Parathyroid adenoma (tissue), 2 donors: ENCODE data around the gene REEP6.
A peak's percentile ranks its signal among the peaks of the same experiment; 100 is the strongest.

ENCODE experiments used
- H2AFZ ChIP-seq: fragments of 300-600 bp; sonication (generic); one replicate; pipeline ENCODE4 v1.7.0; 2017; ENCODE audit warnings: antibody characterized with exemption, mild to moderate bottlenecking
- H3K27ac ChIP-seq: fragments of 300-600 bp; sonication (generic); one replicate; pipeline ENCODE4 v1.7.0; 2017
- H3K27me3 ChIP-seq: fragments of 300-600 bp; sonication (generic); one replicate; pipeline ENCODE4 v1.7.0; 2017; ENCODE audit warnings: low read length; ENCODE audit not compliant: control insufficient read depth, insufficient read depth
- H3K36me3 ChIP-seq: fragments of 300-600 bp; sonication (generic); one replicate; pipeline ENCODE4 v1.7.0; 2017; ENCODE audit warnings: low read length; ENCODE audit not compliant: control insufficient read depth, insufficient read depth
- H3K4me1 ChIP-seq: fragments of 300-600 bp; sonication (generic); one replicate; pipeline ENCODE4 v1.7.0; 2017; ENCODE audit warnings: control low read depth
- H3K4me2 ChIP-seq: fragments of 300-600 bp; sonication (generic); one replicate; pipeline ENCODE4 v1.7.0; 2017; ENCODE audit warnings: low read length
- H3K4me3 ChIP-seq: fragments of 300-600 bp; sonication (generic); one replicate; pipeline ENCODE4 v1.7.0; 2017; ENCODE audit warnings: low read depth, low read length
- H3K79me2 ChIP-seq: fragments of 300-600 bp; sonication (generic); one replicate; pipeline ENCODE4 v1.7.0; 2017; ENCODE audit warnings: control low read depth
- H3K9ac ChIP-seq: fragments of 300-600 bp; sonication (generic); one replicate; pipeline ENCODE4 v1.7.0; 2017; ENCODE audit warnings: mild to moderate bottlenecking
- H3K9me3 ChIP-seq: fragments of 300-600 bp; sonication (generic); one replicate; pipeline ENCODE4 v1.7.0; 2017; ENCODE audit warnings: low read length; ENCODE audit not compliant: control insufficient read depth
- TF ChIP-seq, protein P1 (sequence below): fragments of 300-600 bp; sonication (generic); IDR thresholded peaks from one replicate; pipeline ENCODE4 v1.7.0; 2017; ENCODE audit warnings: antibody characterized with exemption, mild to moderate bottlenecking
- donor health status: primary hyperparathyroidism.

Gene REEP6

GRCh38 chr19:1502433-1503088, 11.6 kb downstream of the REEP6 start:
- Histone ChIP-seq H3K9me3 (no peaks in the 10 kb centered on the region), H3K9ac (no peak overlapping the region), H3K79me2 (no peaks in the 10 kb centered on the region), H2AFZ (no peak overlapping the region), H3K4me1 (no peaks in the 10 kb centered on the region), H3K27ac (no peak overlapping the region), H3K36me3 (no peaks in the 10 kb centered on the region), H3K4me3 (no peak overlapping the region), H3K27me3 (no peaks in the 10 kb centered on the region), H3K4me2 (no peak overlapping the region)
- TF ChIP-seq, protein P1, sequence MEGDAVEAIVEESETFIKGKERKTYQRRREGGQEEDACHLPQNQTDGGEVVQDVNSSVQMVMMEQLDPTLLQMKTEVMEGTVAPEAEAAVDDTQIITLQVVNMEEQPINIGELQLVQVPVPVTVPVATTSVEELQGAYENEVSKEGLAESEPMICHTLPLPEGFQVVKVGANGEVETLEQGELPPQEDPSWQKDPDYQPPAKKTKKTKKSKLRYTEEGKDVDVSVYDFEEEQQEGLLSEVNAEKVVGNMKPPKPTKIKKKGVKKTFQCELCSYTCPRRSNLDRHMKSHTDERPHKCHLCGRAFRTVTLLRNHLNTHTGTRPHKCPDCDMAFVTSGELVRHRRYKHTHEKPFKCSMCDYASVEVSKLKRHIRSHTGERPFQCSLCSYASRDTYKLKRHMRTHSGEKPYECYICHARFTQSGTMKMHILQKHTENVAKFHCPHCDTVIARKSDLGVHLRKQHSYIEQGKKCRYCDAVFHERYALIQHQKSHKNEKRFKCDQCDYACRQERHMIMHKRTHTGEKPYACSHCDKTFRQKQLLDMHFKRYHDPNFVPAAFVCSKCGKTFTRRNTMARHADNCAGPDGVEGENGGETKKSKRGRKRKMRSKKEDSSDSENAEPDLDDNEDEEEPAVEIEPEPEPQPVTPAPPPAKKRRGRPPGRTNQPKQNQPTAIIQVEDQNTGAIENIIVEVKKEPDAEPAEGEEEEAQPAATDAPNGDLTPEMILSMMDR = no peak

GRCh38 chr19:1503089-1503924, 12.3 kb downstream of the REEP6 start:
- Histone ChIP-seq H3K9me3 (no peaks in the 10 kb centered on the region), H3K27me3 (no peaks in the 10 kb centered on the region), H3K9ac (no peak overlapping the region), H3K4me2 (peak overlapping the region; percentile 38), H3K79me2 (no peaks in the 10 kb centered on the region), H3K4me3 (no peak overlapping the region), H3K36me3 (no peaks in the 10 kb centered on the region), H3K27ac (no peak overlapping the region), H3K4me1 (peaks cover 2% of the 10 kb centered on the region), H2AFZ (no peak overlapping the region)
- TF ChIP-seq, protein P1 = peak; percentile 39

DNA sequence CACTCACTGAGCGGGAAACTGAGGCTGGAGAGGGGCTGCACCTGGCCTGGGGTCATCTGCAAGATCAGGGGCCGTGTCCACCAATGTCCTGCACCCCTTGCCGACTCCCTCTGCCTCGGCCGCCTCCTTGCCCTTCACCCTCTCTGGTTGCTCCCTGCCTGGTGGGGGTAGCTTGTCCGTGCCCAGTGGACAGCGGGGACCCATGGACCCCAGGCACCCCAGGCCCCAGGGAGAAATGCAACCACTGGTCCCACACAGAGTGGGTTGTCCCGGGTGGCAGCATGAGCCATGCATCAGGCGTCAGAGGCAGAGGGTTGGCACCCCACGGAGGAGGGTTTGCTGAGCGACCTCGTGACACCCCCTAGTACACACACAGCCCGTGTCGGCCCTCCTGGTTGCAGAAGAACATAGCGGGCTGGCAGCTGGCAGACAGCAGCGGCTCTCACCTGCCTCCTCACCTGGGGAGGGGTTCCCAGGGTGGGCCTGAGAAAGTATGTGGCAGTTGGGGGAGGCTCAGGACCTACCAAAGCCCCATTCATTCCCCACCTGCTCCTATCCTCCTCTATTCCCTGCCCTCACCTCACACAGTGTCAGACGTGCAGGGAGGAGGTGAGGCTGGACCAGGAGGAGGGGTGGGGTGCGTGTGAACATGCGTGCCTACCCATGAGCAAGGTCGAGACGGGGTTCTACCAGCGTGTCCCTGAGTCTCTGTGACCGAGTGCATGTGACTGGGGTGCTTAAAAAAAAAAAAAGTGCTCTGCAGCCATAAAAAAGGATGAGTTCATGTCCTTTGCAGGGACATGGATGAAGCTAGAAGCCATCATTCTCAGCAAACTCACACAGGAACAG, 13.2 kb downstream of the REEP6 start:
- Histone ChIP-seq H3K9ac (no peak overlapping the region), H3K4me2 (no peak overlapping the region)
- TF ChIP-seq, protein P1 = no peak

GRCh38 chr19:1505012-1505411, 14.0 kb downstream of the REEP6 start:
- Histone ChIP-seq H3K9ac (no peak overlapping the region), H3K9me3 (no peaks in the 10 kb centered on the region), H3K4me1 (peaks cover 2% of the 10 kb centered on the region), H3K27ac (no peak overlapping the region), H3K4me3 (no peak overlapping the region), H3K79me2 (no peaks in the 10 kb centered on the region), H3K4me2 (no peak overlapping the region), H3K36me3 (no peaks in the 10 kb centered on the region), H2AFZ (no peak overlapping the region), H3K27me3 (no peaks in the 10 kb centered on the region)
- TF ChIP-seq, protein P1 = no peak

More for the DNA sequence above, 13.2 kb downstream of the REEP6 start:
- H3K27ac ChIP-seq = no peak overlapping the region
- no peaks in the 10 kb centered on the region for H3K27me3 ChIP-seq
- H3K36me3 ChIP-seq = no peaks in the 10 kb centered on the region
- no peaks in the 10 kb centered on the region for H3K9me3 ChIP-seq
- no peak overlapping the region for H3K4me3 ChIP-seq
- H2AFZ ChIP-seq = no peak overlapping the region
- H3K79me2 ChIP-seq = no peaks in the 10 kb centered on the region
- H3K4me1 ChIP-seq = peaks cover 2% of the 10 kb centered on the region
